NCI-H2107 treated with DMSO at 0.1 percent for 48 hours (cell line): ENCODE measurements around the gene EXOSC10.
"Not testable (repeated sequence)": the region's sequence is repeated elsewhere in the genome, so short reads cannot be mapped to it uniquely, and the experiment has no call there.

Source experiments
- DNase-seq: peaks from one replicate; lab custom pipeline; 2025; ENCODE audit not compliant: unreplicated experiment; lab: John Stamatoyannopoulos, UW

Gene EXOSC10

GRCh38 chr1:11019358-11019757 lies 80.3 kb downstream of the EXOSC10 start:
- not testable (repeated sequence) for DNase-seq
